SK-N-SH (cell line): ENCODE measurements around the gene NFIA. TPM values are rescaled to one million over a fixed set of nuclear protein-coding genes. Genes with fewer than 3 reads are reported as not detected.

Experiments
- CTCF ChIA-PET: fragments of 300-600, 350-600 bp; formaldehyde crosslinking; extraction: SDS; loops from one replicate; lab custom pipeline; 2021; lab: Yijun Ruan, JAX
- POLR2A ChIA-PET: fragments of 350-600 bp; sonication (Branson Sonifier 250); formaldehyde crosslinking; extraction: SDS; loops from one replicate; lab custom pipeline; 2020; ENCODE audit warnings: antibody characterized with exemption, inconsistent platforms; lab: Yijun Ruan, JAX
- DNase-seq: peaks from one replicate; pipeline ENCODE4 v3.0.0; 2012
- H2AFZ ChIP-seq: fragments of 200-600 bp; sonication (generic); 2 replicates; pipeline ENCODE4 v1.8.1; 2016; ENCODE audit warnings: antibody characterized with exemption, mild to moderate bottlenecking, low read depth
- H3F3A ChIP-seq: fragments of 200-600 bp; sonication (generic); replicated peaks from 2 replicates; pipeline ENCODE3; 2016; ENCODE audit warnings: antibody characterized with exemption, mild to moderate bottlenecking; ENCODE audit not compliant: insufficient read depth
- H3K27ac ChIP-seq, 2 experiments: fragments of 200-500 bp in 1 of 2; fragments of 200-600 bp in 1 of 2; sonication (Bioruptor generic) in 1 of 2; sonication (generic), shearing (Covaris generic) in 1 of 2; 2 replicates each; pipeline versions ENCODE4 v1.5.1 to v1.6.1; 2014 to 2016; ENCODE audit warnings: low read depth in 2 of 2, inconsistent platforms in 1 of 2, low read length in 1 of 2, mild to moderate bottlenecking in 1 of 2, mixed read lengths in 1 of 2
- H3K27me3 ChIP-seq: fragments of 200-600 bp; sonication (generic), shearing (Covaris generic); 2 replicates; pipeline ENCODE4 v1.6.1; 2016; ENCODE audit warnings: mixed run types; ENCODE audit not compliant: insufficient read depth
- H3K36me3 ChIP-seq, 2 experiments: fragments of 200-500 bp in 1 of 2; fragments of 200-600 bp in 1 of 2; sonication (Bioruptor generic) in 1 of 2; sonication (generic) in 1 of 2; replicated peaks in 1 of 2; 2 replicates each; pipeline versions ENCODE3 to v1.5.1; 2014 to 2016; ENCODE audit warnings: low read length in 1 of 2, mild to moderate bottlenecking in 1 of 2; ENCODE audit not compliant: insufficient read depth in 2 of 2, control insufficient read depth in 1 of 2
- H3K4me1 ChIP-seq, 2 experiments: fragments of 200-500 bp in 1 of 2; fragments of 200-600 bp in 1 of 2; sonication (Bioruptor generic) in 1 of 2; sonication (generic), shearing (Covaris generic) in 1 of 2; 2 replicates each; pipeline versions ENCODE4 v1.5.1 to v1.6.1; 2014 to 2016; ENCODE audit warnings: low read depth in 1 of 2, low read length in 1 of 2, mixed run types in 1 of 2; ENCODE audit not compliant: insufficient read depth in 2 of 2, control insufficient read depth in 1 of 2
- H3K4me2 ChIP-seq: fragments of 200-600 bp; sonication (generic), shearing (Covaris generic); 2 replicates; pipeline ENCODE4 v1.6.1; 2017; ENCODE audit warnings: mixed run types
- H3K4me3 ChIP-seq, 2 experiments: fragments of 200-500 bp in 1 of 2; fragments of 200-600 bp in 1 of 2; sonication (Bioruptor generic) in 1 of 2; sonication (generic), shearing (Covaris generic) in 1 of 2; 2 replicates each; pipeline versions ENCODE4 v1.5.1 to v1.8.1; 2014 to 2016; ENCODE audit warnings: low read depth in 2 of 2, inconsistent platforms in 1 of 2, low read length in 1 of 2, mild to moderate bottlenecking in 1 of 2, mixed read lengths in 1 of 2, moderate library complexity in 1 of 2
- H3K79me2 ChIP-seq: fragments of 200-600 bp; sonication (generic); 2 replicates; pipeline ENCODE4 v1.8.1; 2017; ENCODE audit warnings: mild to moderate bottlenecking; ENCODE audit not compliant: insufficient read depth
- H3K9ac ChIP-seq: fragments of 200-600 bp; sonication (generic); 2 replicates; pipeline ENCODE4 v1.6.1; 2017; ENCODE audit warnings: mixed run types
- H3K9me2 ChIP-seq: fragments of 200-600 bp; sonication (generic); 2 replicates; pipeline ENCODE4 v1.6.1; 2017; ENCODE audit warnings: mixed run types
- H3K9me3 ChIP-seq: fragments of 200-600 bp; sonication (generic); 2 replicates; pipeline ENCODE4 v1.6.1; 2017; ENCODE audit warnings: mixed run types, mild to moderate bottlenecking, moderate library complexity
- H4K20me1 ChIP-seq: fragments of 200-600 bp; sonication (generic); 2 replicates; pipeline ENCODE4 v1.6.1; 2017; ENCODE audit warnings: mild to moderate bottlenecking, mixed run types; ENCODE audit not compliant: insufficient read depth
- ELF1 ChIP-seq: IDR thresholded peaks from 2 replicates; pipeline ENCODE4 v1.4.0; 2012
- EP300 ChIP-seq, 2 experiments: IDR thresholded peaks; 2 replicates each; pipeline versions ENCODE4 v1.4.0 to v1.6.1; 2012; ENCODE audit warnings: borderline replicate concordance in 1 of 2, low read depth in 1 of 2, low read length in 1 of 2
- GATA2 ChIP-seq: sonication (generic); formaldehyde crosslinking; IDR thresholded peaks from 2 replicates; pipeline ENCODE4 v1.5.0; 2020; ENCODE audit warnings: mild to moderate bottlenecking, missing genetic modification reagents
- JUND ChIP-seq: IDR thresholded peaks from 2 replicates; pipeline ENCODE4 v1.4.0; 2012
- MXI1 ChIP-seq: IDR thresholded peaks from 2 replicates; pipeline ENCODE4 v1.6.1; 2012; ENCODE audit warnings: mild to moderate bottlenecking, low read depth, low read length, improper control_type of control experiment
- NFIC ChIP-seq: IDR thresholded peaks from 2 replicates; pipeline ENCODE4 v1.4.0; 2012; ENCODE audit warnings: borderline replicate concordance
- PBX3 ChIP-seq: IDR thresholded peaks from 2 replicates; pipeline ENCODE4; 2012
- RCOR1 ChIP-seq: fragments of 150-350 bp; IDR thresholded peaks from 2 replicates; pipeline ENCODE4 v1.6.1; 2017; ENCODE audit warnings: antibody characterized with exemption, low read length
- RFX5 ChIP-seq: IDR thresholded peaks from 2 replicates; pipeline ENCODE4 v1.6.1; 2012; ENCODE audit warnings: mild to moderate bottlenecking, improper control_type of control experiment, low read length
- SIN3A ChIP-seq: IDR thresholded peaks from 2 replicates; pipeline ENCODE4 v1.6.1; 2012; ENCODE audit warnings: low read depth, mild to moderate bottlenecking, low read length, moderate library complexity, borderline replicate concordance
- SMC3 ChIP-seq: IDR thresholded peaks from 2 replicates; pipeline ENCODE4 v1.6.1; 2012; ENCODE audit warnings: low read depth, low read length, improper control_type of control experiment
- TCF12 ChIP-seq: IDR thresholded peaks from 2 replicates; pipeline ENCODE4 v1.4.0; 2012
- TEAD4 ChIP-seq: IDR thresholded peaks from 2 replicates; pipeline ENCODE4 v1.4.0; 2012; ENCODE audit warnings: mild to moderate bottlenecking, borderline replicate concordance; ENCODE audit not compliant: insufficient read depth
- WGBS: methylation state at CpG from one replicate; pipeline ENCODE4 v1.1.6; 2017; ENCODE audit warnings: low lambda C conversion rate; 5-methylcytosine and 5-hydroxymethylcytosine counted together
- polyA plus RNA-seq, 3 experiments: library from polyadenylated mRNA; depleted of rRNA; stranded (reverse); fragments of >200 nt; gene quantifications; 2 replicates each; pipeline ENCODE4 v1.2.3, GENCODE V29; 2012
- TF ChIP-seq, protein P1 (sequence below): IDR thresholded peaks from 2 replicates; pipeline ENCODE4 v1.4.0; 2012; ENCODE audit warnings: low read depth, borderline replicate concordance
- TF ChIP-seq, protein P2 (sequence below): IDR thresholded peaks from 2 replicates; pipeline ENCODE4 v1.4.0; 2012; ENCODE audit warnings: low read depth, borderline replicate concordance
- TF ChIP-seq, protein P3 (sequence below): fragments of 150-350 bp; IDR thresholded peaks from 2 replicates; pipeline ENCODE4 v1.6.1; 2017; ENCODE audit warnings: antibody characterized with exemption, low read length, low read depth, borderline replicate concordance

NFIA gene
- polyA plus RNA-seq, 1 of the 3 experiments (the other 2 are of a cell fraction) = 3.3 TPM

DNA sequence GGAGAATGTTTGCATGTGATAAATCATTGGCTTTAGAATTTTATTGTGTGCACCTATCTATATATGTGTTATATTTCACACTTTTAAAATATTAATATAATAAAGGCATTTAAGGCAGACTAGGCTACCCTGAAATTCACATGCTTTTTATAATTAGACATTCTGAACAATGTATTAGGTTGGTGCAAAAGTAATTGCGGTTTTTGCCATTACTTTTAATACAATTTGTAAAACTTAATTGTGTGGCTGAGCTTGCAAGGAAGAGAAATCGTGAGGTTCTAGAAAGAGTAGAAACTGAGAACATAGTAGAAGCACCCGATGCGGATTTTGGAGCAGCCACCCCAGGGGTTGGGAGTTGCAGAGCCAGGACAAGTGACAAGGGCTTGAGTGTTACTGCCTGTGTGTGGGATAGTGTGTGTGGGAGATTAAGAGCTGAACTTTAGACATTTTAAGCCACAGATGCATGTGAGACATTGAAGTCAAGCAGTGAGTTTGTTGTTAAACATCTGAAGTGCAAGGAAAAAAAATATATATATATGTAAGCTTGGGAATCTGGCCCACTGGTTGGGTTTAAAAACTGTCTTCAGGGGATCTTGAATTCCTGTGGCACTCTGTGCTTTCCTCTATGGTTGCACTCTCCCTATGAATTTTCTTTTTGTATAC lies 398.0 kb downstream of the NFIA start:
- Histone ChIP-seq H3F3A (no peaks in the 10 kb centered on the region), H3K9ac (no peak overlapping the region), H3K79me2 (no peaks in the 10 kb centered on the region), H2AFZ (no peak overlapping the region), H3K36me3 (no peaks in the 10 kb centered on the region), H3K4me1 (no peaks in the 10 kb centered on the region), H3K9me2 (no peaks in the 10 kb centered on the region), H3K27ac (no peak overlapping the region), H4K20me1 (no peaks in the 10 kb centered on the region), H3K4me2 (no peak overlapping the region), H3K27me3 (no peaks in the 10 kb centered on the region), H3K9me3 (no peaks in the 10 kb centered on the region), H3K4me3 (no peak overlapping the region)
- ChIA-PET CTCF (interaction anchor here (0.7 kb wide), 1 partner anchor 43 kb away, joined by 3 read pairs; no protein-coding TSS in a partner anchor), POLR2A (no interaction called here)
- DNase-seq = no peak
- TF ChIP-seq MXI1 (no peak), SIN3A (no peak), JUND (no peak), EP300 (IDR thresholded peaks at IDR 0.05; ENCODE audit: borderline replicate concordance in 1 of 2, low read depth in 1 of 2, low read length in 1 of 2) (no peak), RCOR1 (no peak), RFX5 (no peak), TCF12 (no peak), ELF1 (no peak), GATA2 (CRISPR knock-in tag) (no peak), PBX3 (no peak), SMC3 (no peak), NFIC (no peak), TEAD4 (no peak)
- TF ChIP-seq, protein P1, sequence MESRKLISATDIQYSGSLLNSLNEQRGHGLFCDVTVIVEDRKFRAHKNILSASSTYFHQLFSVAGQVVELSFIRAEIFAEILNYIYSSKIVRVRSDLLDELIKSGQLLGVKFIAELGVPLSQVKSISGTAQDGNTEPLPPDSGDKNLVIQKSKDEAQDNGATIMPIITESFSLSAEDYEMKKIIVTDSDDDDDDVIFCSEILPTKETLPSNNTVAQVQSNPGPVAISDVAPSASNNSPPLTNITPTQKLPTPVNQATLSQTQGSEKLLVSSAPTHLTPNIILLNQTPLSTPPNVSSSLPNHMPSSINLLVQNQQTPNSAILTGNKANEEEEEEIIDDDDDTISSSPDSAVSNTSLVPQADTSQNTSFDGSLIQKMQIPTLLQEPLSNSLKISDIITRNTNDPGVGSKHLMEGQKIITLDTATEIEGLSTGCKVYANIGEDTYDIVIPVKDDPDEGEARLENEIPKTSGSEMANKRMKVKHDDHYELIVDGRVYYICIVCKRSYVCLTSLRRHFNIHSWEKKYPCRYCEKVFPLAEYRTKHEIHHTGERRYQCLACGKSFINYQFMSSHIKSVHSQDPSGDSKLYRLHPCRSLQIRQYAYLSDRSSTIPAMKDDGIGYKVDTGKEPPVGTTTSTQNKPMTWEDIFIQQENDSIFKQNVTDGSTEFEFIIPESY = no peak
- TF ChIP-seq, protein P2, sequence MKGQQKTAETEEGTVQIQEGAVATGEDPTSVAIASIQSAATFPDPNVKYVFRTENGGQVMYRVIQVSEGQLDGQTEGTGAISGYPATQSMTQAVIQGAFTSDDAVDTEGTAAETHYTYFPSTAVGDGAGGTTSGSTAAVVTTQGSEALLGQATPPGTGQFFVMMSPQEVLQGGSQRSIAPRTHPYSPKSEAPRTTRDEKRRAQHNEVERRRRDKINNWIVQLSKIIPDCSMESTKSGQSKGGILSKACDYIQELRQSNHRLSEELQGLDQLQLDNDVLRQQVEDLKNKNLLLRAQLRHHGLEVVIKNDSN = no peak
- TF ChIP-seq, protein P3, sequence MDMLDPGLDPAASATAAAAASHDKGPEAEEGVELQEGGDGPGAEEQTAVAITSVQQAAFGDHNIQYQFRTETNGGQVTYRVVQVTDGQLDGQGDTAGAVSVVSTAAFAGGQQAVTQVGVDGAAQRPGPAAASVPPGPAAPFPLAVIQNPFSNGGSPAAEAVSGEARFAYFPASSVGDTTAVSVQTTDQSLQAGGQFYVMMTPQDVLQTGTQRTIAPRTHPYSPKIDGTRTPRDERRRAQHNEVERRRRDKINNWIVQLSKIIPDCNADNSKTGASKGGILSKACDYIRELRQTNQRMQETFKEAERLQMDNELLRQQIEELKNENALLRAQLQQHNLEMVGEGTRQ = no peak
- 56% methylated on average over 4 of the region's 4 CpGs for WGBS
